GM21390 (cell line): Measurements from ENCODE around the gene ACACB.

ENCODE experiments used
- ATAC-seq: cut with Tn5 transposase; IDR thresholded peaks from one replicate; pipeline ENCODE4 v1.9.1; 2021; ENCODE audit not compliant: unreplicated experiment

The ACACB gene

DNA sequence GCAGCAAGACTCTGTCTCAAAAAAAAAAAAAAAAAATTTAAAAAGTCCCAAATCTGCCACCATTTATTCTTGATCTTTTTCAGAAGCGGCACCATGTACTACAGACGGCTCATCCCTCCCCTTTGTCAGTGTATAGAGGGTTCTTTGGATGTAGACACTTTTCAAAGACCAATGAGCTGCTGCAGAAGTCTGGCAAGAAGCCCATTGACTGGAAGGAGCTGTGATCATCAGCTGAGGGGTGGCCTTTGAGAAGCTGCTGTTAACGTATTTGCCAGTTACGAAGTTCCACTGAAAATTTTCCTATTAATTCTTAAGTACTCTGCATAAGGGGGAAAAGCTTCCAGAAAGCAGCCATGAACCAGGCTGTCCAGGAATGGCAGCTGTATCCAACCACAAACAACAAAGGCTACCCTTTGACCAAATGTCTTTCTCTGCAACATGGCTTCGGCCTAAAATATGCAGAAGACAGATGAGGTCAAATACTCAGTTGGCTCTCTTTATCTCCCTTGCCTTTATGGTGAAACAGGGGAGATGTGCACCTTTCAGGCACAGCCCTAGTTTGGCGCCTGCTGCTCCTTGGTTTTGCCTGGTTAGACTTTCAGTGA lies 6.5 kb upstream of the ACACB start:
- ATAC-seq = no peak

DNA sequence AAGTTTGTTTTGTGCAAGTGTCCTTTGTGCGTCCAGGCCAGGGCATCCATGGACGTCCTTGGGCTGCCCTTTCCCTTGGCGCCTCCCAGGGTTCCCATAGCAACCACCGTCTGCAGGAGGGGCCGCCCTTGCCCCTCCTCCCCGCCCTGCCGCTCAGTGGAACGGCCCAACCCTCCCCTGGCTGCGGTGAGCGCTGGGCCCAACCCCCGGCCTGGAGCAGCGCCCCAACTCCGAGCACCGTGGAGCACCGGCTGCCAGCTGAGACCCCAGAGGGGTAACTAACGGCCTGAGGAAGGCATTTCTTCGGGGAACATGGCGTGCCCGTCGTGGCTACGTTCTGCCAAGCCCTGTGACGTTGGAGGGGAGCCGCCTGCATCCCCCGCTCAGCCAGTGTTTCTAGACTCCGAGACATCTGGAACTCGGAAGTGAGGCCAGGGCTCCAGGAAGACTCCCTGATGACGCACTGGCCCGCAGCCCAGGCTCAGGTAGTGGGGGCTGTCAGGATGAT lies 5.3 kb upstream of the ACACB start:
- ATAC-seq = no peak

DNA sequence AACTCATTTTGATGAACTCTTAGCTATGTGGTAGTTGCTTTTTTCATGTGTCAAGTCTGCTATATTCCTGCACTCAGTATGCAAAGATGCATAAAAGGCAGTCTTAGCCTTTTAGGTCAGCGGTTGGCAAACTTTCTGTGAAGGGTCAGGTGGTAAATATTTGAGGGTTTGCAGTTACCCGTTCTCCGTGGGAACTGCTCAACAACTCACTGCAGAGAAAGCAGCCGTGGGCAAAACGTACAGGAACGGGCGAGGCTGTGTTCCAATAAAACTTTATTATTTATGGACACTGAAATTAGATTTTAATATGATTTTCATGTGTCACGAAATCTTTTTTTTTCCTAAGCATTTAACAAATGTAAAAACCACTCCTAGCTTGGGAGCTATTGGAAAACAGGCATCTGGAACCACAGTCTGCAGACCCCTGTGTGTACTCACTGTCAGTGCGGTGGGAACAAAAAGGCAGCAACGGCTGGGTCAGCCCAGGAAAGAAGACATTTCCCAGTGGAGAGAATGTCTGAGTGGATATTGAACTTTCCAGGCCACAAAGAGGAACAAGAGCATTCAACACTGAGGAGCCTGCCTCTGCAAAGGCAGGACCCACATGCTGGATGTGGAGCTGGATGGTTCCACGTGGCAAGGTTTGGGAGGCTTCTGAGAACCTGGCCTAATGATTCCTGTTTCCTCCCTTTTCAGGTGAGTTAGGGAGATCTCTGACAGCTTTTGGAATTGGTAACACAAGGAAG lies 3.5 kb upstream of the ACACB start:
- ATAC-seq = no peak

DNA sequence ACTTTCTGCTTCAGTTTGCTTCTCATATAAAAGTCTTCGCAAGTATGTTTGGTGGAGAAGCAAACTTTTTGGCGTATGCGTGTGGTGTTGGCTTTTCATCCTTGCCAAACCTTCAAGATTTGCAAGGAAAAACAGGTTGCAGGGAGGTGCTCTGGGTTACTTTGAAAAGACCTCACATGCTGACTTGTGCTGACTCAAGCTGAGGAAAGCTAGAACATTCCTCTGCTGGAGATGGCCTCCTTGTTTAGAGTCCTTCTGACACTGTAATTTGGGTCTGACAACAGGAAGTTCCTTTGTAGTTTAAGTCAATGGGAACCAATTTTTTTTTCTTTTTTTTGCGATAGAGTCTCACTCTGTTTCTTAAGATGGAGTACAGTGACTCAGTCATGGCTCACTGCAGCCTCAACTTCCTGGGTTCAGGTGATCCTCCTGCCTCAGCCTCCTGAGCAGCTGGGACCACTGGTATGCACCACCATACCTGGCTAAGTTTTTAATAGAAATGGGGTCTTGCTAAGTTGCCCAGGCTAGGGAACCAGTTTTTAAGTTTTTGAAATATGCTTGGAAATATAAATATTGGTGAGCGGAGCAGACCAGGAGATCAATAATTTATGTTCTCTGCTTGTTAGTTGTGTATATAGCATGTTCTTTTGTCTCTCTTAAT lies 2.6 kb upstream of the ACACB start:
- ATAC-seq = no peak

DNA sequence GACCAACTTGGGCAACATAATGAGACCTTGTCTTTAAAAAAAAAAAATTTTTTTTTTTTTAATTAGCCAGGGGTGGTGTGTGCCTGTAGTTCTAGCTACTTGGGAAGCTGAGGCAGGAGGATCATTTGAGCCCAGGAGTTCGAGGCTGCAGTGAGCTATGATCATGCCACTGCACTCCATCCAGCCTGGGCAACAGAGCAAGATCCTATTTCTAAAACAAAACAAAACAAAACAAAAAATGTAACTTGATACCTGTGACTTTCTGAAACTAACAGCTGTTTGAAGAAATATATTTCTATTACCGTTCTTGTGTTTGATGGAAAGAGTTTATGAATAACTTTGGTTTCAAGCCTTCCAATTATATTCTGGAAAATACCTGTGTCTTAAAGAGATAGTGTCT lies 1.7 kb upstream of the ACACB start:
- ATAC-seq = no peak

DNA sequence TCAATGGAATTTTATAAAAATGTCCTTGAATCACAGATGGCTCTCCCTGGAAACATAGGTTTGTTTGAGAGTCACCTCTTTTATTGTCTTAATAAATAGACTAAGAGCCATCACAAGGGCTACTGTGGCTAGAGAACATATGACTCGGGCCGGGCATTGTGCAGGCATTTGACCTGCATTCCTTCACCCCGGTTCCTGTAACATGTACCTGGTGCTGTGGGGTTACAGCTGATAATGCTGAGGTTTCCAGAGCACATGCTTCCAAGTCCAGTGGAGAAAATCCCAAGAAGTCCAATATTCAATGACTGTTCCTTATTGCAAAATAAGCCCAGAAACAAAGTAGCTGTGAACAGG lies 1.0 kb upstream of the ACACB start:
- ATAC-seq = no peak

DNA sequence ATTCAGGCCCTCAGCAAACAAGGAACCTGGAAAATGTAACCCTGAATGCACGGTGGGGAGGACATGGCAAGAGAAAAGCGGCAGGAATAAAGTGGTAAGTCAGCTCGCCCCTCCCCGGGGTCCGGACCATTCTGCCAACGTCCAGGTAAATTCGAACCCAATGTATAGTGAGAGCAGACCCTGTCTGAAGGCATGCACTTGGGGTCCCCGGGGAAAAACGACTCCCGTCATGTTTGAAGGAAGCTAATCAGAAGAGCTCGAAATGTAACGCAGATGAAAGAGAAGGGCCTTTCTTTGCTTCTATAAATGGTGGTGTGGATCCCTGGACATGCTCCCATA lies 193 bp downstream of the ACACB start:
- no peak for ATAC-seq

DNA sequence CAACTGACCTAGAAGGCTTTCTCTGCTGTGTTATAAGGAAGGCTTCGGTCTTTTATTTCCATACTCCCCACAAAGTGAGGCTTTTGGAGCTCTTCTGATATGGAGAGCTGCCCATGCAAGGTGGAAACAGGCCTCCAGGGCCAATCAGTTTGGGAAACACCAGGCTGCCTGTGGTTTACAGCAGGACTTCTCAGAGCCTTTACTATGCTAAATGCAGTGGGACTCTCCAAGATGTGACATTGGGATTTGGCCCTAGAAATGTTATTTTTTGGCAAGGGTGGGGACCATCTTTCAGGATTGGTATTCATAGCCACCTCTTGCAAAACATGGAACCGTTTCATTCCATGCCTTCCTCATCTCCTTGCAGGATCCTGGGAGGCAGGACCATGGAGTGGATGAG lies 3.7 kb downstream of the ACACB start:
- ATAC-seq = no peak

DNA sequence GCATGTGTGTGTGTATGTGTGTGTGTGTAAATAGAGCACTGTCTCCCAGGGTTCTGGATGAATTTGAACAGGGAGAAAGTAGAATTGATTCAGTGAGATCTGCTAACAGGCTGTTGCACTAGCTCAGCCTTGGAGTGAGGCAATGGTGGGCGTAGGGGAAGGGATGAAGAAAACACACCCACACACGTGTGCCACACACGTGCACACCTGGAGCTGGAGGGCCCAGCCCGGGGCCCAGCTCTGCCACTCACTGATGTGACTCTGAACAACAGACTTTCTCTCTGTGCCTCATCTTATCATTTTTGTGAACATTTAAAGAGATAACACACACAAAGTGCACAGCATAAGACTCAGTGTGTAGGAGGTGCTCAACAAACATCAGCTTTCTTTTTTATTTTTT lies 4.2 kb downstream of the ACACB start:
- ATAC-seq = no peak

DNA sequence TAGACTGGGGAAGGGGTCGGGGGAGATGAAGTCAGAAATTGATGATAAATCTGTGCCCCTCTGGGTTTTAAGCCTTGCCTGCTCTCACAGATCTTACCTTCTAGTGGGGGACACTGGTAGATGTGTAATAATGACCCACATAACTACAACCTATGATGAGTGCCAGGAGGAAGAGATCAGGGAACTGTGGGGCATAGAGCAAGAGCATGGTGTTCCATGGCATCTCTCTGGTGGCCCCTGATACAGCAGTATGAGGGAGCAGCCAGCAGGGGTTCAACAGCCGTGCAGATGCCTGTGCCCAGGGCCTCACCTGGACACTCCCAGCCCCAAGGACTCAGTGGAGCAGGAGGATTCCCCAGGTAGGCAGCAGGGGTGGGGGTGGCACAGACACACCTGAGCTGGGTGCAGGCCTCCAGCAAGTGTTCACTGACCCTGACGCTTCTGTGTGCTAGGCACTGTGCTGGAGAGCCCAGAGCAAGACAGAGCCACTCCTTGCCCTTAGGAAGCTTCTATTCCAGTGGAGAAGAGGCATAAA lies 5.0 kb downstream of the ACACB start:
- ATAC-seq = no peak

DNA sequence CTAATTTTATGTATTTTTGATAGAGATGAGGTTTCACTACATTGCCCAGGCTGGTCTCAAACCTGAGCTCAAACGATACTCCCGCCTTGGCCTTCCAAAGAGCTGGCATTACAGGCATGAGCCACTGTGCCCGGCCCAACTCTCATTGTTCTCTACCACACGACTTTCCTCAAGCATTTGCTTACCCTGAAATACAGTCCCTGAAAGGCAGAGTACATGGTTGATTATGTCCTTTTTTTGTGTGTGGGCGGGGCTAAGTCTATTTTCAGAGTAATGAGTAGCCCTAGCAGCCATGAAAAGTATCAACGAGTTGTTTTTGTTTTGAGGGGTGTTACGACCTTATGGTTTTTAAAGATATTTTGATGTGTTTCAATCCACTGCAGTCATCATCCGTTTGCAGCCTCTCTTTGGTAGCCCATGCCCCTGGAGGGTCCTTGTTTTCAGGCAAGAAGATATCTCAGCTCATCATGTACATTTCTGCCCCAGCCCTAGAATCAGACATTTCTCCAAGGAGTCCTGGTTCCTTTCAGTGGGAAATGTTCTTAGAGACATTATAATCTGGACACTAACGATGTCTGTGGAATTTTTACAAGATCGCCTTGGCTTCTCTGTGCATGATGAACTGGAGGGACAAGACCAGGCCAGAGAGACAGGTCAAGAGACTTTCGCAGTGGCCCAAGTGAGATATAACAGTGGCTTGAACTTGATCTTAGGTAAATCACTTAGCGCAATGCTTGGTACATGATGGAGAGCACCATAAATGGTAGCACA lies 8.7 kb downstream of the ACACB start:
- no peak for ATAC-seq

DNA sequence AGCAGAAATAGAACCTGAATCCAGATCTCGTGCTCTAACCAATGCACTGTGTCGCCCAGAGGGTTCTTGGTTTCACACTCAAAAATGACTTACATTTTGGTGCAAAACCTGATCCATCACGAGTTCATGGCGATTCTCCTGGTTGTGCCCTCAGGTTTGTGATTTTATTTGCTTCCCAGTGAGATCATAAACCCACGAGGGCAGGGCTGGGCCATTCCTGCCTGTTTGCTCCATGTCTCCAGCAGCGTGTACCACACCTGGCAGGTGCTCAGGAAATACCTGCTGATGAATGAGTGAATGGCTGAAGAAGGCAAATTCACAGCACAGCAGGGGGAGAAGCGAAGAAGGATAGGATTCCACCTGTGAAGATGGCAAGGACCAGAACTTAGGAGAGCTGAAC lies 9.4 kb downstream of the ACACB start:
- ATAC-seq = no peak

DNA sequence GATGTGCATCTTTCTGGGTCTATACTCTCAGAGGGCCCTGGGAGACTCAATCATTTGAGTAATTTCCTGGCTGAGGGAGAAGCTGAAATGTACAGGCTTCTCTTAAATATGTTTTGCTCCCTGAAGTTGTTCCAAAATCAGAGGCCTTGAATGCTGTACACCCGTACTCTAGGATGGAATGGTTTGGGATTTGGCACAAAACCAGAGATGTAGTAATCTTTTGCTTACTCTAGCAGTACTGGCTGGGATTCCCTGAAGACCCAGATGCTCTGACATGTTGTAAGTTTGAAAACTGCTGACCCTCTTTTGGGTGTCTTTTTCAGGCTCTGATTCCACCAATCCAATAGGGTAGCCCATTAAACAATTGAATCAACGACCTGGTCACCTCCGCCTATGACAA lies 10.4 kb downstream of the ACACB start:
- no peak for ATAC-seq

DNA sequence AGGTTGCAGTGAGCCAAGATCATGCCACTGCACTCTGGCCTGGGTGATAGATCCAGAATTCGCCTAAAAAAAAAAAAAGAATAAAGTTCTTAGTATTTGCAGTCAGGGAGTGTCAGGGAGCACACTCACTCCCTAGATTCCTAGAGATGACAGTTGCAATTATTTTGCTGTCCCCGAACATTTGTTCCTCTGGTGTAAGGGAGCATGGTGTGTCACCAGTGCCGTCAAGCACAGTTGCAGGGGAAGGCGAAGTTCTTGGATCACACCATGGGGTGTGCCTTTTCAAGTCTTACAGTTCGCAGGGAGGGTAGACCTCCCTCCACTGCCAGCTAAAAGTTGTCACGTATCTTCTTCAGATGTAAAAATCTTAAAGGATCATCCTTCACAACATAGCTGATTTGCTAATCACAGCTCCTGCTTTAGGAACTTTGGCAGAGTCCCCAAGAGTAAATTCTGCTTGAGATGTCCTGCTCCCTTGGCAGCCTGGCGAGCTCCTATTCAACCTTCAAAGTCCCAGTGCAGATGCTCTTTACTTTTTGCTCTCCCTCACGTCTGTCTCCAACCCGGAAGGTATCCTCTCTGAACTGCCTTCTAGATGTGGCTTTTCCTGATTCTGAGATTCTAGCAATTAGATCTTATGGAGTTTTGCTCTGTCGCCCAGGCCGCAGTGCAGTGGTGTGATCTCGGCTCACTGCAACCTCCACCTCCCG lies 11.3 kb downstream of the ACACB start:
- ATAC-seq = no peak

DNA sequence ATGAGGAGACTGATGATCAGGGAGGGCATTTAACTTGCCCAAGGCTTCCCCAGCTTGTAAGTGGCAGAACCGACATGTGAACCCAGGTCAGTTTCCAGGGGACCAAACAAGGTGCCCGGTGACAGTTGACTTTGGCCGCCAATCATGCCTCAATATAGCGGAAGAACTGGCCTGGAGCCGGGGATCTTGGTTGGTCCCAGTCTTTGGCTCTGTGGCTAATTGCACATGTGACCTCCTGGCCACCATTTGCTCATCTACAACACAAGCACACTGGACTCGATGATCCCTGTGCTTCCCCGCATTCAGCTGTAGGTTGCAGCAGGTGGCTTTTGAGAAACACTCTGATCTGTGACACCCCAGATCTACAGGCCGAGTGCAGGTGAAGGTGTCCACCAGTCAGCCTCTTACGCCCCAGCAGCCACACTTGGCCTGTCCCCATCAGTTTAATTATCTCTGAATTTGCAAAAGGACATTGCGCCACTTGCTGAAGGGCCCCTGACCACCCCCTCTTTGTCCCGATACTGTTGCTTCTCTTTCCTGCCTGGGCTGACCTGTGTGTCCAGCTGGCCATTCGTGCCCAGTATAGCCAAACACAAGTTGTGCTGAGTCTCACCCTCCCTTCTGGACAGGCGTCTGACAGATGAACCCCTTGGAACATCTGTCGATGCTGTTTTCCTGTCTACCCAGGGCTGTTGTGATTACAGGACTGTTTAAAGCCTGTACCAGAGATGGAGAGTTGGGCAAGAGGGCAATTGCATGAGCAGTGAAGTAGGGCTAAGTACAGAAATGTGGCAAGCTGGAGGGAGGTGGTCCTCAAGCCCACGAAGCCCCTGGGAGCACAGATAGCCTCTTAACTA lies 14.1 kb downstream of the ACACB start:
- ATAC-seq = no peak

DNA sequence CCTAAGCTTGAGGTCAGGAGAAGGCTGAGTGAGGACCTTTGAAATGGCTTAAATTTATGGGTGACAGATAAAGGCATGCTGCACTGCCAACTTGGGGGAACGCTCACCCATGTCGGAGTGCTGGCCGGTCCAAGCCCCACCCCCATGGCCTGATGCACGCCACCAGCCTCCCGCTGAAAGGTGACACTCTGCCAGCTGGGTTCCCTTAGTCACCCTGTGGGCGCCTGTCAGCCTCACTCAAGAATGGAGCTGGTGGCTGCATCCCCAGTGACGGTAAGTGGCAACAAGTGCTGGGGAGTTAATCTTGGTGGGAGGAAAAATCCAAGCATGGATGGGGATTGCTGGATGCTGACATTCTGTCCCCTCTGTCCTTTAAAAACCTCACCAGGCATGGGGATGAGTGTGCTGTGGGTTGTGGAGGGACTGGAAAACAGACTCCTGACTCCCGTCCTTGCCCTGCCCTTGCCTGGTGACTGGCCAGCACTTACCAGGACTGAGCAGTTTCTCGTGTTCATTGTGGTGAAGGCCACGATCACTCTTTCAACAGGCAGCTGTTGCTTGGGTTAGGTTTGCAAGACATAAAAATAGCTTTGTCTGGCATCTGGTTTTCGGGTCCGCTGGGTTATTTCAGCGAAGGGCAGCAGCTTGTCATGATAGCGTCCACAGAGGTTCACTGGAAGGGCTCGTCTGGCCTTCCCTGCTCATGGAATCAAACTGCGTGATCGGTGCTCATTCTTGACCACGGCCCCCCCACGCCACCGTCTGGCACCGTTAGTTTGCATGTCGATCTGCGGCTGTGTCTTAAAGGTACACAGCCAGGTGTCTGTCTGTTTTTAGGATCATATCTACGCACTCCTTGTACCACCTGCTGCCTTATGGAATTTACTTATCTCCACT lies 15.0 kb downstream of the ACACB start:
- no peak for ATAC-seq

DNA sequence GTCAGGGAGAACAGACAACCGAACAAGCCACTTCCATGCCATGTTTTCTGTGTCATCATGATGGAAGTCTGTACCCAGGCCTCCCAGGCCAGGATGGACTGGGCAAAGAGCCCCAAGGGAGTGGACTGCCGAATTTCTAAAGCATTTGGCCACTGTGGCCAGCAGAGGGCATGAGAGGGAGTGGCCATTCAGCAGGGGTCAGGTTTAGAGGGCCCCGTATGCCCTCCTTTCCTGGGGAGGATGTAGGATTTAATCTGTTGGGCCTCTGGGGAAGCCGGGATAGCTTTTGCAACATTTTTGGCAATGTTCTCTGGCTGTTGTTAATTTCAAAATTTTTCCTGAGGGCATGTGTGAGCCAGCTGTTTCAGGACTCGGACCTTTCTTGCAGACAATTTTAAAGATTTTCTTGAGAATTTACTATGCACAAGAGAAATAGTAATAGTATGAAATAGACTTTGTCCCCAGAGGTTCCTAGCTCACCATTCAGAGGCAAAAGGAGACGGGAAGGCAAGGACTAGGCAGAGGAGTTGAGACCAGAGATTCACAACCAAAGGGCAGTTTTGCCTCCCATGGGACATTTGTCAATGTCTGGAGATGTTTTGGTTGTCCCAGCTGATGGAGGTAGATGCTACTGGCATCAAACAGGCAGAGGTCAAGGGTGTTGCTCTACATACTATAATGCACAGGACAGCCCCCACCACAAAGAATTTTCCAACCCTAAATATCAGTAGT lies 18.0 kb downstream of the ACACB start:
- ATAC-seq = no peak

DNA sequence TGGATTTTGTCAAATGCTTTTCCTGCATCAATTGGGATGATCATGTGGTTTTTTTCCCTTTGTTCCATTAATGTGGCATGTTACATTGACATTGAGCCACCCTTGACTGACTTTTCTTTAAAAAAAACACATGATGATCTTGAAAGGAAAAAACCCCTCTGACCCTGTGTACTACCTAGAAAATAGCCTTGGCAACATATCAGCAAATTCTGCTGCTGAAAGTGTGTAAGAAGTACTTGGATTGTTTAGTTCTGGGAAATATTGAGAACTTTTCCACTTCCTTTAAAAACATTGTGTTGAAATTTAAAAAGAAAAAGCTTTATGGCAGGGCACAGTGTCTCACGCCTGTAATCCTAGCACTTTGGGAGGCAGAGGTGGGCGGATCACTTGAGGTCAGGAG lies 20.7 kb downstream of the ACACB start:
- ATAC-seq = no peak
